Right lobe of liver (tissue), 6 donors: ENCODE results near the gene WBP2. TPM values are rescaled to one million over a fixed set of nuclear protein-coding genes. Genes with fewer than 3 reads are reported as not detected.

Experiments used
- ATAC-seq, 4 donors: fragments of 200-7000 bp; cut with Tn5 transposase; one replicate each; pipeline ENCODE4 v1.9.1; 2020; ENCODE audit warnings: mild to moderate bottlenecking in 4 of 4, moderate library complexity in 4 of 4
- DNase-seq, 3 donors: peaks; one replicate each; pipeline ENCODE4 v3.0.0-alpha.2; 2020
- H3K27ac ChIP-seq, 3 donors: fragments of 200-600 bp; one replicate each; pipeline ENCODE4 v1.8.0; 2022
- H3K27me3 ChIP-seq, 2 donors: fragments of 200-600 bp; one replicate each; pipeline ENCODE4 v1.8.0; 2022
- H3K36me3 ChIP-seq, 4 donors: fragments of 200-600 bp; sonication (generic) in 1 of 4; one replicate each; pipeline versions ENCODE4 v1.5.1 to v1.8.0; 2017 to 2022; ENCODE audit warnings: control low read depth in 1 of 4
- H3K4me1 ChIP-seq, 4 donors: fragments of 200-600 bp; sonication (generic) in 1 of 4; one replicate each; pipeline versions ENCODE4 v1.5.1 to v1.8.0; 2017 to 2022; ENCODE audit warnings: control low read depth in 1 of 4
- H3K4me3 ChIP-seq, 3 donors: fragments of 200-600 bp; one replicate each; pipeline ENCODE4 v1.8.0; 2022
- H3K9me3 ChIP-seq, 4 donors: fragments of 200-600 bp; sonication (generic) in 1 of 4; one replicate each; pipeline versions ENCODE4 v1.5.1 to v1.8.0; 2017 to 2022; ENCODE audit warnings: control low read depth in 1 of 4
- CTCF ChIP-seq, 4 donors: fragments of 200-600 bp in 3 of 4; fragments of 450-650 bp in 1 of 4; IDR thresholded peaks; one replicate each; pipeline versions ENCODE4 v1.5.1 to v1.8.0; 2016 to 2022; ENCODE audit warnings: antibody characterized with exemption in 4 of 4, mild to moderate bottlenecking in 2 of 4
- POLR2A ChIP-seq: fragments of 450-650 bp; IDR thresholded peaks from one replicate; pipeline ENCODE4 v1.6.1; 2017; ENCODE audit warnings: antibody characterized with exemption, mild to moderate bottlenecking
- WGBS: methylation state at CpG from one replicate; pipeline ENCODE4 v1.1.6; 2018; ENCODE audit warnings: low coverage, low lambda C conversion rate; ENCODE audit not compliant: insufficient coverage; ENCODE audit errors: missing lambda C conversion rate; 5-methylcytosine and 5-hydroxymethylcytosine counted together
- intact Hi-C, 2 donors: fragments of 100-400 bp; cut with DNase I; formaldehyde crosslinking; loops; one replicate each; pipeline versions ENCODE4 v1.11.2 to v1.14.1; 2022
- total RNA-seq, 6 experiments: library from RNA; depleted of rRNA in 2 of 6; stranded (reverse); fragments of >200 nt in 2 of 6; fragmentation: NEBNext Ultra II Directional in 3 of 6; extraction: Animal tissue kit (Norgen Biotek cat#: 25700) in 3 of 6; gene quantifications; one replicate each; pipeline versions ENCODE4 v1.1.0 to v1.2.4, GENCODE V29; 2016 to 2023
- donor health status: DM: no; HTN: yes; CAD: no.
- donor health status: DM: no; HTN: no; CAD: no.
- donor health status: DM: no; HTN: no; CAD: no.
- donor health status: DM: no; HTN: yes; CAD: no.
- donor health status: DM: no; HTN: yes; CAD: no.

WBP2 gene
- total RNA-seq, 6 experiments from 2014 or later = 57.5 to 99.2 (median 68.7) TPM

GRCh38 chr17:75849279-75849646, 5.9 kb downstream of the WBP2 start:
- no peak for DNase-seq
- Histone ChIP-seq H3K4me3 (no peak overlapping the region), H3K27me3 (no peaks in the 10 kb centered on the region), H3K36me3 (peaks cover 10 to 57% (median 31%) of the 10 kb centered on the region in 4 donors), H3K27ac (peak overlapping the region in 2 of 3 donors; percentile 21 to 31), H3K4me1 (peaks cover 0 to 79% (median 22%) of the 10 kb centered on the region in 4 donors), H3K9me3 (no peaks in the 10 kb centered on the region)
- TF ChIP-seq POLR2A = no peak
- TF ChIP-seq CTCF (IDR thresholded peaks at IDR 0.05) = no peak
- intact Hi-C loops = no loop called here
- 85% methylated on average over 3 of the region's 11 CpGs for WGBS
- ATAC-seq = no peak

- Histone ChIP-seq H3K27me3 (no peaks in the 10 kb centered on the region), H3K4me1 (peaks cover 0 to 73% (median 19%) of the 10 kb centered on the region in 4 donors), H3K9me3 (no peaks in the 10 kb centered on the region), H3K4me3 (no peak overlapping the region), H3K27ac (peak overlapping the region in 2 of 3 donors; percentile 21 to 31), H3K36me3 (peaks cover 10 to 57% (median 31%) of the 10 kb centered on the region in 4 donors)
- DNase-seq = peak; percentile 76 to 80 (median 79)
- intact Hi-C loops = no loop called here
- peak; percentile 38 to 69 (median 65) for TF ChIP-seq CTCF (IDR thresholded peaks at IDR 0.05)
- no peak for TF ChIP-seq POLR2A
- WGBS = 28% methylated on average over 6 of the region's 16 CpGs
- ATAC-seq = peak; percentile 21 to 54 (median 36)
These were observed 6.4 kb downstream of the WBP2 start for GRCh38 chr17:75848523-75849278.

- ATAC-seq = no peak
- TF ChIP-seq POLR2A = no peak
- TF ChIP-seq CTCF (IDR thresholded peaks at IDR 0.05) = no peak
- H3K4me3 ChIP-seq = no peak overlapping the region
- peaks cover 0 to 65% (median 15%) of the 10 kb centered on the region in 4 donors for H3K4me1 ChIP-seq
- H3K36me3 ChIP-seq = peaks cover 10 to 57% (median 31%) of the 10 kb centered on the region in 4 donors
- intact Hi-C loops = no loop called here
- no peak for DNase-seq
- H3K9me3 ChIP-seq = no peaks in the 10 kb centered on the region
- peak overlapping the region in 2 of 3 donors; percentile 21 to 31 for H3K27ac ChIP-seq
- WGBS = 71% methylated on average over 12 of the region's 25 CpGs
- no peaks in the 10 kb centered on the region for H3K27me3 ChIP-seq
These were observed 7.3 kb downstream of the WBP2 start for GRCh38 chr17:75847614-75848522.

- intact Hi-C loops = no loop called here
- Histone ChIP-seq H3K4me3 (no peak overlapping the region), H3K27ac (peak overlapping the region in 1 of 3 donors; percentile 75), H3K4me1 (peaks cover 0 to 58% (median 12%) of the 10 kb centered on the region in 4 donors), H3K9me3 (no peaks in the 10 kb centered on the region), H3K36me3 (peaks cover 10 to 57% (median 31%) of the 10 kb centered on the region in 4 donors), H3K27me3 (no peaks in the 10 kb centered on the region)
- no peak for ATAC-seq
- TF ChIP-seq CTCF (IDR thresholded peaks at IDR 0.05) = no peak
- no peak for TF ChIP-seq POLR2A
- 79% methylated on average over 14 of the region's 34 CpGs for WGBS
- peak in 1 of 3 donors; percentile 57 for DNase-seq
These were observed 8.2 kb downstream of the WBP2 start for GRCh38 chr17:75846692-75847613.
